Mesenchymal stem cell (in vitro differentiated cells and primary cell): ENCODE results near the gene SNX25.
"Not testable (repeated sequence)": the region's sequence is repeated elsewhere in the genome, so short reads cannot be mapped to it uniquely, and the experiment has no call there.

ENCODE experiments used
- DNase-seq: peaks from one replicate; pipeline ENCODE4 v3.0.0-alpha.2; 2013
- H2AFZ ChIP-seq: one replicate; pipeline ENCODE4 v1.6.1; 2013; ENCODE audit warnings: low read depth, mild to moderate bottlenecking, control low read depth, inconsistent platforms, low read length, moderate library complexity
- H2AK5ac ChIP-seq: 2 replicates; pipeline ENCODE4 v1.6.1; 2013; ENCODE audit warnings: low read length, moderate library complexity, mild to moderate bottlenecking, inconsistent platforms; ENCODE audit not compliant: severe bottlenecking
- H2BK120ac ChIP-seq: one replicate; pipeline ENCODE4 v1.6.1; 2013; ENCODE audit warnings: low read depth, mild to moderate bottlenecking, inconsistent platforms, low read length, moderate library complexity
- H2BK12ac ChIP-seq, 2 experiments: one replicate each; pipeline ENCODE4 v1.6.1; 2013; ENCODE audit warnings: inconsistent platforms in 2 of 2, low read length in 2 of 2, mild to moderate bottlenecking in 2 of 2, moderate library complexity in 2 of 2, control low read depth in 1 of 2
- H2BK15ac ChIP-seq: one replicate; pipeline ENCODE4 v1.6.1; 2013; ENCODE audit warnings: mild to moderate bottlenecking, low read depth, inconsistent platforms; ENCODE audit not compliant: poor library complexity, severe bottlenecking
- H2BK5ac ChIP-seq: 2 replicates; pipeline ENCODE4 v1.6.1; 2013; ENCODE audit warnings: low read depth, mild to moderate bottlenecking, low read length, control low read depth, inconsistent platforms; ENCODE audit not compliant: poor library complexity, severe bottlenecking
- H3K14ac ChIP-seq, 2 experiments: one replicate each; pipeline ENCODE4 v1.6.1; 2013; ENCODE audit warnings: inconsistent platforms in 2 of 2, low read length in 2 of 2, control low read depth in 1 of 2, mild to moderate bottlenecking in 1 of 2, moderate library complexity in 1 of 2
- H3K18ac ChIP-seq, 2 experiments: one replicate each; pipeline ENCODE4 v1.6.1; 2013; ENCODE audit warnings: inconsistent platforms in 2 of 2, low read length in 2 of 2, control low read depth in 1 of 2, low read depth in 1 of 2, mild to moderate bottlenecking in 1 of 2
- H3K23ac ChIP-seq, 2 experiments: one replicate each; pipeline ENCODE4 v1.6.1; 2013; ENCODE audit warnings: inconsistent platforms in 2 of 2, low read length in 2 of 2, mild to moderate bottlenecking in 2 of 2, moderate library complexity in 2 of 2, control low read depth in 1 of 2
- H3K27ac ChIP-seq: 2 replicates; pipeline ENCODE4 v1.5.1; 2013; ENCODE audit warnings: mild to moderate bottlenecking, moderate library complexity, low read length, control low read depth, inconsistent platforms; ENCODE audit not compliant: poor library complexity, severe bottlenecking
- H3K27me3 ChIP-seq, 2 experiments: 2 replicates each; pipeline versions ENCODE4 v1.6.1 to v1.7.0; 2013; ENCODE audit warnings: low read length in 2 of 2, mild to moderate bottlenecking in 2 of 2, moderate library complexity in 2 of 2, control low read depth in 1 of 2, inconsistent platforms in 1 of 2; ENCODE audit not compliant: control insufficient read depth in 1 of 2, insufficient read depth in 1 of 2
- H3K36me3 ChIP-seq, 2 experiments: 2 replicates each; pipeline versions ENCODE4 v1.6.1 to v1.7.0; 2013; ENCODE audit warnings: low read length in 2 of 2, control low read depth in 1 of 2, inconsistent platforms in 1 of 2, low read depth in 1 of 2, mild to moderate bottlenecking in 1 of 2; ENCODE audit not compliant: insufficient read depth in 2 of 2, control insufficient read depth in 1 of 2
- H3K4ac ChIP-seq, 2 experiments: one replicate each; pipeline ENCODE4 v1.6.1; 2013; ENCODE audit warnings: inconsistent platforms in 2 of 2, low read length in 2 of 2, mild to moderate bottlenecking in 2 of 2, moderate library complexity in 2 of 2, control low read depth in 1 of 2, low read depth in 1 of 2
- H3K4me1 ChIP-seq: 2 replicates; pipeline ENCODE4 v1.6.1; 2013; ENCODE audit warnings: low read depth, low read length, control low read depth; ENCODE audit not compliant: control insufficient read depth, insufficient read depth
- H3K4me2 ChIP-seq: 2 replicates; pipeline ENCODE4 v1.6.1; 2013; ENCODE audit warnings: low read length, mild to moderate bottlenecking, inconsistent platforms; ENCODE audit not compliant: poor library complexity, severe bottlenecking
- H3K4me3 ChIP-seq, 2 experiments: 2 replicates each; pipeline versions ENCODE4 v1.5.1 to v1.7.0; 2013; ENCODE audit warnings: low read length in 2 of 2, mild to moderate bottlenecking in 2 of 2, control low read depth in 1 of 2, low read depth in 1 of 2; ENCODE audit not compliant: insufficient read depth in 1 of 2
- H3K79me1 ChIP-seq: replicated peaks from 2 replicates; pipeline ENCODE4 v1.6.1; 2013; ENCODE audit warnings: mild to moderate bottlenecking, control low read depth, low read length, inconsistent platforms; ENCODE audit not compliant: poor library complexity, severe bottlenecking
- H3K9ac ChIP-seq: 2 replicates; pipeline ENCODE4 v1.7.0; 2013; ENCODE audit warnings: mild to moderate bottlenecking, low read length, moderate library complexity
- H3K9me3 ChIP-seq: 2 replicates; pipeline ENCODE4 v1.7.0; 2013; ENCODE audit warnings: mild to moderate bottlenecking, low read length; ENCODE audit not compliant: control insufficient read depth
- H4K8ac ChIP-seq: one replicate; pipeline ENCODE4 v1.6.1; 2013; ENCODE audit warnings: inconsistent platforms, mild to moderate bottlenecking, low read length, moderate library complexity
- H4K91ac ChIP-seq: one replicate; pipeline ENCODE4 v1.6.1; 2013; ENCODE audit warnings: mild to moderate bottlenecking, low read length, inconsistent platforms
- WGBS: methylation state at CpG from one replicate; pipeline ENCODE4 v1.1.7; 2013; ENCODE audit warnings: mixed read lengths; 5-methylcytosine and 5-hydroxymethylcytosine counted together

The SNX25 gene

GRCh38 chr4:185196437-185196836 is 13.0 kb upstream of the SNX25 start:
- H3K9me3 ChIP-seq, result no peaks in the 10 kb centered on the region
- H2BK120ac ChIP-seq, result no peak overlapping the region
- H3K4me3 ChIP-seq, result no peak overlapping the region
- H2AFZ ChIP-seq, result no peak overlapping the region
- no peak overlapping the region for H4K91ac ChIP-seq
- no peak overlapping the region for H2BK15ac ChIP-seq
- no peak overlapping the region for H3K9ac ChIP-seq
- 90% methylated on average over 1 of the region's 2 CpGs for WGBS
- peaks cover 4 to 10% of the 10 kb centered on the region in 2 experiments for H3K36me3 ChIP-seq
- no peak overlapping the region for H2BK5ac ChIP-seq
- H3K4me1 ChIP-seq, result no peaks in the 10 kb centered on the region
- no peak overlapping the region for H3K18ac ChIP-seq
- no peak overlapping the region for H2AK5ac ChIP-seq
- no peak overlapping the region for H3K4me2 ChIP-seq
- H4K8ac ChIP-seq, result no peak overlapping the region
- no peak overlapping the region for H3K14ac ChIP-seq
- H3K27me3 ChIP-seq, result no peaks in the 10 kb centered on the region
- no peak for DNase-seq
- H3K23ac ChIP-seq, result no peak overlapping the region
- H2BK12ac ChIP-seq, result no peak overlapping the region
- H3K79me1 ChIP-seq, result peaks cover 23% of the 10 kb centered on the region
- H3K4ac ChIP-seq, result no peak overlapping the region
- H3K27ac ChIP-seq, result no peak overlapping the region

GRCh38 chr4:185198189-185198588 is 11.2 kb upstream of the SNX25 start:
- H3K27me3 ChIP-seq, H3K14ac ChIP-seq: not testable (repeated sequence)
- 93% methylated on average over 4 of the region's 4 CpGs for WGBS

GRCh38 chr4:185201977-185202962 is 7.1 kb upstream of the SNX25 start:
- Histone ChIP-seq H3K4me2 (peak overlapping the region; percentile 7), H3K18ac (peak overlapping the region; percentile 34 to 64), H2AFZ (no peak overlapping the region), H3K4me1 (peaks cover 8% of the 10 kb centered on the region), H2AK5ac (peak overlapping the region; percentile 64), H3K79me1 (peaks cover 10% of the 10 kb centered on the region), H3K4ac (peak overlapping the region in 1 of 2 experiments; percentile 24), H4K8ac (peak overlapping the region; percentile 66), H2BK12ac (peak overlapping the region in 1 of 2 experiments; percentile 39), H2BK15ac (no peak overlapping the region), H3K9me3 (no peaks in the 10 kb centered on the region), H2BK120ac (no peak overlapping the region), H3K9ac (peak overlapping the region; percentile 98), H3K4me3 (peak overlapping the region in 1 of 2 experiments; percentile 87), H3K27me3 (no peaks in the 10 kb centered on the region), H3K36me3 (peaks cover 0 to 4% of the 10 kb centered on the region in 2 experiments), H3K14ac (no peak overlapping the region), H4K91ac (no peak overlapping the region), H2BK5ac (no peak overlapping the region), H3K27ac (peak overlapping the region; percentile 5), H3K23ac (no peak overlapping the region)
- WGBS, result 44% methylated on average over 13 of the region's 16 CpGs
- peak; percentile 78 for DNase-seq

More at GRCh38 chr4:185198189-185198588, 11.2 kb upstream of the SNX25 start:
- H2AK5ac ChIP-seq, H2BK12ac ChIP-seq, H3K4me1 ChIP-seq, H2BK5ac ChIP-seq, H3K4me2 ChIP-seq, H3K9me3 ChIP-seq, H4K91ac ChIP-seq, H3K23ac ChIP-seq, H4K8ac ChIP-seq, H3K27ac ChIP-seq, H2BK15ac ChIP-seq, DNase-seq, H2AFZ ChIP-seq, H2BK120ac ChIP-seq, H3K4me3 ChIP-seq, H3K4ac ChIP-seq, H3K9ac ChIP-seq, H3K18ac ChIP-seq: not testable (repeated sequence)
- Histone ChIP-seq H3K79me1 (peaks cover 19% of the 10 kb centered on the region), H3K36me3 (peaks cover 4 to 10% of the 10 kb centered on the region in 2 experiments)

GRCh38 chr4:185202984-185203485 is 6.4 kb upstream of the SNX25 start:
- H2BK12ac ChIP-seq, result no peak overlapping the region
- no peak overlapping the region for H3K14ac ChIP-seq
- H3K4ac ChIP-seq, result peak overlapping the region in 1 of 2 experiments; percentile 82
- peaks cover 0 to 4% of the 10 kb centered on the region in 2 experiments for H3K36me3 ChIP-seq
- peak overlapping the region; percentile 80 for H3K4me2 ChIP-seq
- H3K27me3 ChIP-seq, result no peaks in the 10 kb centered on the region
- H3K79me1 ChIP-seq, result peaks cover 8% of the 10 kb centered on the region
- no peak overlapping the region for H2BK5ac ChIP-seq
- H4K8ac ChIP-seq, result no peak overlapping the region
- H3K4me1 ChIP-seq, result peaks cover 9% of the 10 kb centered on the region
- H4K91ac ChIP-seq, result peak overlapping the region; percentile 94
- peak overlapping the region; percentile 98 for H3K9ac ChIP-seq
- no peak overlapping the region for H2BK15ac ChIP-seq
- no peaks in the 10 kb centered on the region for H3K9me3 ChIP-seq
- peak overlapping the region; percentile 60 for H2AK5ac ChIP-seq
- peak overlapping the region in 1 of 2 experiments; percentile 89 for H3K18ac ChIP-seq
- peak overlapping the region; percentile 76 to 87 for H3K4me3 ChIP-seq
- H3K27ac ChIP-seq, result peak overlapping the region; percentile 2
- peak overlapping the region; percentile 46 for H2AFZ ChIP-seq
- WGBS, result 68% methylated on average over 8 of the region's 8 CpGs
- peak overlapping the region; percentile 83 for H2BK120ac ChIP-seq
- DNase-seq, result peak; percentile 45
- no peak overlapping the region for H3K23ac ChIP-seq
